NCI-H187 treated with DMSO at 0.1 percent for 48 hours (cell line): Measurements from ENCODE around the gene TMEM247.
A peak's percentile ranks its signal among the peaks of the same experiment; 100 is the strongest.
"Not testable (repeated sequence)": the region's sequence is repeated elsewhere in the genome, so short reads cannot be mapped to it uniquely, and the experiment has no call there.

Source experiments
- DNase-seq: peaks from one replicate; lab custom pipeline; 2025; lab: John Stamatoyannopoulos, UW

TMEM247 gene

DNA sequence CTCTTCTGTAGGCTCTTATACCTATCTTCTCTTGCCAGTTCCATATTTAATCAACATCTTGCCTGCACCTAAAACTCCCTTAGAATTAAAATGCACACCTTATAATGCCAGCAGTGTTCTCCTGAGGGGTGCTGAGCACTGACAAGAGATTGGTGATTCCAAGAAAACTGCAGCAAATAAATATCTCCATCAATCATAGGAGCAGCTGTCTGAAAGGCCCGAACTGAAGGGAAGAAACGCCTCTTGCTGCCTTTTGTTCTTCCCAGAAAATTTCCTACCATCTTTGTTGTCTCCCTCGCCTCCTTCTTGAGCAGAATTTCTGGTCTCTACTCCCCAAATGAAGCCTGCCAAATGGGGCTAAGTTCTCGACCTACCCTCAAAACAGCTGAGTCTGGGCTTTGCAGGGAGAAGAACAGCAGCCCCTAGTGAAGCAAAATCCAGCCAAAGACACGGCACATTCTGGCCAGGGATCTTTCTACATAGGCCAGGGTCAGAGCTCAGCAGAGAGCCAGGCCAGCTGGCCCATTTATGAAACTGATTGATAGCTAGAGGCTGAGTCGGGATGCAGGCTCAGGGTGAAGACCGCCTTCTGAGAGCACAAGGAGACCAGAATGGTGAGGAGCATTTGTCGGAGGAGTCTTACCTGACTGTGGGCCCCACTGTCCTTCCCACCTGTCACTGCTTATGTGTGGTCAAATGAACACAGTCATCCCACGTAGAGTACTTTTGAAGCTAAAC, 20.4 kb upstream of the TMEM247 start:
- DNase-seq: no peak

DNA sequence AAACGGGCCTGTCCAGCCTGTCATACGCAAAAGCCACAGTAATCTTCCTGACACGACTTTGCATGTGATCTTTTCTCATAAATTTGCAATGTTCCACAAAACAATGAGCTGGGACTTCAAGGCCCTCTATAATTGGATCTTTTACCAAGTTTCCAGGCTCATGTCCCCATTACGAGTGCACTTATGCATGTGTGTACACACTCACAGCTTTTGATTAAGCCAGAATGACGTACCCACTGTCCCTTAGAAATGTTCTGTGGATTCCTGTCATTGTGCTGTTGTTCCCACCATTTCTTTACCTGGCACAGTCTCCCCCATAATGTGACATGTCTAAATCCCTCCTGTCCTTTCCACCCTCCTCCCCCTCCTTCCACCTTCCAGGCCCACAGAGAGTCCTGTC, 19.7 kb upstream of the TMEM247 start:
- no peak for DNase-seq

DNA sequence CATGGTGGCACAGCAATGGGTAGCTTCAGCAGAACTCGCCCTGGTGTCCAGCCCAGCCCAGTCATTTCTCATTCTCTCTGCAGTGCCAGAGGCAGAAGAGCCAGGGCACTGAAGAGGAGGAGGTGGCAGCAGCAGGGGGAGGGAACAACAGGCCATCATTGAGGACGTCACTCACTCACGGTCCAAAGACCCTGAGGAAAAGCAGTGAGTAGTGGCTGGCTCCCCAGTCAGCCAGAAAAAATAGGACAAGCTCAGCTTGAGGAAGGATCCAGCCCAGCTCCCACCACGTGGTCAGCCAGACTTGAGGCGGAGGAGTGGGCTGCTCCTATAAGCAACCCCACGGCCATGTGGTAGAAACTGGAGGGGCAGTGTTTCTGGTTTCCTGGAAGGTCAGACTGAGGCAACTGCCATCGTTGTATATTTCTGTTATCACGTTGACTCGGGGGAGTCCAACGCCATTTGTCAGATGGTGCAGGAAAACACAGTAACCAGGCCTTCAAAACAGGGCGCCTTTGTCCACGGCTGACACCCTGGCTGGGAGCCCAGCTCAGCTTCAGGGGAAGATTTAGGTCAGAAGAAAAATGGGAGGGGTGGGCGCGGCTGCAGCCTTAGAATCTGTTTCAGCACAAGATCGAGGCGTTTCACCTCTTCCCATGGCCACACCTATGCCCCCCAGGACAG, 19.0 kb upstream of the TMEM247 start:
- DNase-seq: no peak

DNA sequence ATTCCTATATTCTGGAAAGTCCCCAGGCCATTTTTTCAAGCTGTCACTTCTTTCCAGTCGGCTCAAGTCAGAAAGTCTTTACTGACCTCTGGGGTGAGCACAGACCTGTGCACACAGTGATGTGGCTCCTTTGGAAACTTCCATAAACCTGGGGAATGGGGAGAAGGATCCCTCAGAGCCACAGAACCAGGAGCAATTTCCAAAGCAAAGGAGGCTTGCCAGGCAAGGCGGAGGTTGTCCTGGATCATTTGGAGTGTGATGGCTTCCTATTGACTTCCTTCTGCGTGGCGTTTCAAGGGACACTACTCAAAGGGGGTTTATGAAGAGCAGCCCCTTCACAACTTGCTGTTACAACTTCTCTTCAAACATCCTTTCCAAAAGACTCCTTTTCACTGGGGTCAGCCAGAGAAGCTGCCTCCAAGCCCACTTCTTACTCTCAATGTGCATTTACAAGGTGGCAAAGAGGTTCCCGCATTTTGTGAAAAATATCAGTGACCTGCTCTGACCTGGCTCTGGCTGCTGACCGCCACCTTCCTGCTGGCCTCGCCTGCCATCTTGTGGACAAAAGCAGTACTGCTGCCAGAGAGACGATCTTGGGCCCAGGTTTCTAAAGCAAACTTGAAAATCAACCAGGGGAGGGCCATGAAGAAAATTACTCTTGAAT, 18.2 kb upstream of the TMEM247 start:
- no peak for DNase-seq

DNA sequence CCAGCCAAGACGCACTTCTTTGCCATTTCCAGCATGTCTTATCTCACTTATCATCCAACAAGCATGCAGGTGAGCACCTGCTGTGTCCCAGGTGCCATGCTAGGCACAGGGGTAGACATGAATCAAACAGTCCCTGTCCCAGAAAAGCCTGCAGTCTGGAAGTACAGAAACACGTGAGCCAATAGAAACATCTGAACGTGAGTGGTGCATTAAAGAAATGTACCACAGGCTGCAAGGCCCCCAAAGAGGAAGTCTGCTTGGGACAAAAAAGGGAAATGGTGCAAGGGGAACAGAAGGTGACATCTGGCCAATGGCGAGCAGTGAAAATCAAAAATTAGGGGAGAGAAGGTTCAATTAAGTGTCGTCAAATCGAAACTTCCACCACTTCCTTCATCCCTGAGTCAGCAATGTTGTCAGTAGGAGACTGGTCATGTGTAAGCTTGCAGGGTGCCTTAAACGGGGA, 17.6 kb upstream of the TMEM247 start:
- no peak for DNase-seq

DNA sequence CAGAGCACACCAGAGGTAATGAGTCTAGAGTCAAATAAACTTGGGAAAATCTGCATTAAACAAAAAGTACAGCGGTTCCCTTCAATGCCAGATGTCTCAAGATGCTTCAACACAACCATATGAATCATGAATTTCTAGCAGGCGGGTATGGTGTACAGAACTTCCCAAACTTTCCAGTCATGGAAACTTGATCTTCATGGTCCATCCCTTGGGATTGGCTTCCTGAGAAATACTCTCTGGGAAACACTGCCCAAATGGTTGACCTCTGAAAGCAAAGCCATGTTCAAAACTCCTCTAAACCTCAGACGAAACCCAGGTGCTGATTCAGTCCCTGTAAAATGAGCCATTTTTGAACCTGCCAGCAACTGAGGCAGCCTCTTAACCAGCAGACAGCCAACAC, 16.4 kb upstream of the TMEM247 start:
- no peak for DNase-seq

DNA sequence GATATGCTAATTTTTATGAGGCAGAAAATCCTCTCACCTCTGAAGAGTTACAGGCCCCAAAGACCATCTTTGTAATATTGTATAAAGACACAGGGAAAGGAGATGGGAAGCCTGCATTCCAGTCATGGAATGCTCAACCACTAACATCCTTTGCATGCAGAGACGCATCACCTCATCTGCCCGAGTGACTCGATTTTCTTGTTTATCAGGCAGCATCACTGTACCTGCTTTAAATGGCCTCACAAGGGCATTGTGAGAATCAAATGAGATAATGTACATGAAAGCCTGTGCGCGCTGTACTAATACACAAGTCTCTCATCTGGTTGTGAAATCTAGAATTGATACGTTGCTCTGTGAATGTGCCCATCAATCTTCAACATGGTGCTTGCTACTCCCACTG, 10.2 kb upstream of the TMEM247 start:
- no peak for DNase-seq

DNA sequence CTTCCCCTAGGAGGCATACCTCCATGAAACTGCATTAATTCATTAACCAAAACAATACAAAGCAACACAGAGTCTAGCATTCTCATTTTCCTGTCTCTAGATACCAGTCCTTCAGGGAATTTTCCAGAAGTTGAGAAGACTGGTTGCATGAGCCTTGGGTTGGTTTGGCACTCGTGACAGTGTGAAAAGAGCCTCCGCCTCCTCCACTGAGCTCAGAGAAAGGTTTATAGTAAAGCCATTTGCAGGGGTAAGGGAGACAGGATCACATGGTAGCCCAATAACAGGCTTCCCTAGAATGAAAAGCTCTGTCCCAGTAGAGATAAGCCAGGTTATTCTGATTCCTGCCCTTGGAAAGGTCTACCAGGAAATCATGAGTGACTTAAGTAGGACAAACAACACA, 9.7 kb upstream of the TMEM247 start:
- no peak for DNase-seq

DNA sequence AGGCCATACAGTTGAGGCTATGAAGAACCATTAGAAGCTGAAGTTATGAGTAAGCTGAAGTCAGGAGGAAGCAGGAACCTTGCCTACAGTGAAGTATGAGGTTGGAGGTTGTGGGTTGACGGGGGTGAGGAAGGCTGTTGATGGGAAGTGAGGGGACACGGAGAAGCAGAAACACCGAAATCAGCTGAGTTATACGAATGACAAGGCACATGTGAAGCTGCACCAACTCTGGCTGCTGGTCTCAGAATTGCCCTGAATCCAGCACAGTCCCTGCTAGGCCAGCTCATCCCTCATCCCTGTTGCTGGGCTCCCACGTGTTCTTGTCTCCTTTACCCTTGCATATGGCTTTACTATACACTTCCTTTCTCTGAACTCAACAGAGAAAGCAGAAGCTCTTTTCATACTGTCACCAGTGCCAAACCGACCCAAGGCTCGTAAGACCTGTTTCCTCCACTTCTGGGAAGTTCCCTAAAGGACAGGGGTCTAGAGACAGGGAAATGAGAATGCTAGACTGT, 9.2 kb upstream of the TMEM247 start:
- no peak for DNase-seq

DNA sequence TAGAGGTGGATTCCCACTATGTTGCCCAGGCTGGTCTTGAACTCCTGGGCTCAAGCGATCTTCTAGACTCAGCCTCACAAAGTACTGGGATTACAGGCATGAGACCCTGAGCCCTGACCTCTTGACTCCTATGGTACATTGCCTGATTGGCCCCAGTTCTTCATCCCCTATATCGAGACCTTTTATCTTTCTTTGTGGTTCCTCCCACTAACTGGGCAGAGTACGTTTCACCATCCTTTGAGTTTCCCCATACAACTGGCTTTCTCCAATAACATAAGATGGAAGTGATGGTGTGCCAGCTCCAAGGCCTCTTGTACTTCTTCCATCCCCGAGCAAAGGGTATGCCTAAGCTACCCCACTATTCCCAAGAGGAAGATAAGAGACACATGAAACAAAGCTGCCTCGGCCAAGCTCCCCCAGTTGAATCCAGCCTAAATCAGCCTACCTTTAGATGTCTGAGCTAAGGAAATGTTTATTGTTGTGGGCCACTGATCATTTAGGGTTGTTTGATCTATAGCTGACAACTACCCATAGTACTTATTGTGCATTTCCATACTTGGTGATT, 8.3 kb upstream of the TMEM247 start:
- no peak for DNase-seq

DNA sequence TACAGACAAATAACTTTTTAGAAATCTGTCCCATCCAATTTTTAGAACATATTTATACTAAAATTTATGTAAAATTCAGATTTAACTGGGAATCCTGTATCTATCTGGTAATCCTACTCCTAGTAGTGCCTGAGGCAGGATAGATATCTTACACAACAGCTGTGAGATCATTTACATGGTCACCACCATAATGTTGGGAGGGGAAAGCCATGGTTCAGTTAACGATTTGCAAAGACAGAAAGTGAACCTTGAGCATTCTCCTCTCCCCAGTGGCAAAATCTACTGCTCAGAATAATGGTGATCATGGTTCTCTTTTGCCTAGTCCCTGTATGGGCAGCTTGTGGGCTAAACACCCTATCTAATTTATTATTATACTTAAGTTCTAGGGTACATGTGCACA, 7.7 kb upstream of the TMEM247 start:
- no peak for DNase-seq

DNA sequence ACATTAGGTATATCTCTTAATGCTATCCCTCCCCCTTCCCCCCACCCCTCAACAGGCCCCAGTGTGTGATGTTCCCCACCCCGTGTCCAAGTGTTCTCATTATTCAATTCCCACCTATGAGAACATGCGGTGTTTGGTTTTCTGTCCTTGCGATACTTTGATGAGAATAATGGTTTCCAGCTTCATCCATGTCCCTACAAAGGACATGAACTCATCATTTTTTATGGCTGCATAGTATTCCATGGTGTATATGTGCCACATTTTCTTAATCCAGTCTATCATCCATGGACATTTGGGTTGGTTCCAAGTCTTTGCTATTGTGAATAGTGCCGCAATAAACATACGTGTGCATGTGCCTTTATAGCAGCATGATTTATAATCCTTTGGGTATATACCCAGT, 7.2 kb upstream of the TMEM247 start:
- not testable (repeated sequence) for DNase-seq

DNA sequence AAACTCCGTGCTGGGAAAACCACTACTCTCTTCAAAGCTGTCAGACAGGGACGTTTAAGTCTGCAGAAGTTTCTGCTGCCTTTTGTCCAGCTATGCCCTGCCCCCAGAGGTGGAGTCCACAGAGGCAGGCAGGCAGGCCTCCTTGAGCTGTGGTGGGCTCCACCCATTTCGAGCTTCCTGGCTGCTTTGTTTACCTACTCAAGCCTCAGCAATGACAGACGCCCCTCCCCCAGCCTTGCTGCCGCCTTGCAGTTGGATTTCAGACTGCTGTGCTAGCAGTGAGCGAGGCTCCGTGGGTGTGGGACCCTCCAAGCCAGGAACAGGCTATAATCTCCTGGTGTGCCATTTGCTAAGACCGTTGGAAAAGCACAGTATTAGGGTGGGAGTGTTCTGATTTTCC, 1.9 kb upstream of the TMEM247 start:
- not testable (repeated sequence) for DNase-seq

DNA sequence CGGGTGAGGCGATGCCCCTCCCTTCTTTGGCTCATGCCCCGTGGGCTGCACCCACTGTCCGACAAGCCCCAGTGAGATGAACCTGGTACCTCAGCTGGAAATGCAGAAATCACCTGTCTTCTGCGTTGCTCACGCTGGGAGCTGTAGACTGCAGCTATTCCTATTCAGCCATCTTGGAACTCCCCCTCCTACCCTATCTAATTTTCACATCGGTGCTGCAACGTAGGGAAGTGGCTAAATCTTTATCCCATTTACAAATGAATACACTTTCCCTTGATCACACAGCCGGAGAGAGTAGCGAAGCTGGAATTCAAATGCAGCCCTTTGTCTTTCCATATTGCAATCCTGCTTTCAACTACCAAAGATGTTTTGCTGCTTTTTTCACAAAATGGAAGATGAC, 1.4 kb upstream of the TMEM247 start:
- DNase-seq: no peak

DNA sequence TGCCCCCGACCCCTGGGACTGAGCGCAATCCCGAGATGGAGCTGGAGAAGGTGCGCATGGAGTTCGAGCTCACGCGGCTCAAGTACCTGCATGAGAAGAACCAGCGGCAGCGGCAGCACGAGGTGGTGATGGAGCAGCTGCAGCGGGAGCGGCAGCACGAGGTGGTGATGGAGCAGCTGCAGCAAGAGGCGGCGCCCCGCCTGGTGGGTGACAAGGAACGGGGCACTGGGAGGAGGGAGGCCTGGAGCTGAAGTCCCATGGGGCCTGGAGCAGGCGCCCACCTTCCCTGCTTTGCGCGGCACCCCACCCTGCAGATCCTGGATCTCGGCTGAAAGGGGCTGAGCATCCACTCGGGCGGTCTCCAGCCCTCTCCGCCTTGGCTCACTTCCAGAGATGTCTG, 1.2 kb downstream of the TMEM247 start:
- no peak for DNase-seq

DNA sequence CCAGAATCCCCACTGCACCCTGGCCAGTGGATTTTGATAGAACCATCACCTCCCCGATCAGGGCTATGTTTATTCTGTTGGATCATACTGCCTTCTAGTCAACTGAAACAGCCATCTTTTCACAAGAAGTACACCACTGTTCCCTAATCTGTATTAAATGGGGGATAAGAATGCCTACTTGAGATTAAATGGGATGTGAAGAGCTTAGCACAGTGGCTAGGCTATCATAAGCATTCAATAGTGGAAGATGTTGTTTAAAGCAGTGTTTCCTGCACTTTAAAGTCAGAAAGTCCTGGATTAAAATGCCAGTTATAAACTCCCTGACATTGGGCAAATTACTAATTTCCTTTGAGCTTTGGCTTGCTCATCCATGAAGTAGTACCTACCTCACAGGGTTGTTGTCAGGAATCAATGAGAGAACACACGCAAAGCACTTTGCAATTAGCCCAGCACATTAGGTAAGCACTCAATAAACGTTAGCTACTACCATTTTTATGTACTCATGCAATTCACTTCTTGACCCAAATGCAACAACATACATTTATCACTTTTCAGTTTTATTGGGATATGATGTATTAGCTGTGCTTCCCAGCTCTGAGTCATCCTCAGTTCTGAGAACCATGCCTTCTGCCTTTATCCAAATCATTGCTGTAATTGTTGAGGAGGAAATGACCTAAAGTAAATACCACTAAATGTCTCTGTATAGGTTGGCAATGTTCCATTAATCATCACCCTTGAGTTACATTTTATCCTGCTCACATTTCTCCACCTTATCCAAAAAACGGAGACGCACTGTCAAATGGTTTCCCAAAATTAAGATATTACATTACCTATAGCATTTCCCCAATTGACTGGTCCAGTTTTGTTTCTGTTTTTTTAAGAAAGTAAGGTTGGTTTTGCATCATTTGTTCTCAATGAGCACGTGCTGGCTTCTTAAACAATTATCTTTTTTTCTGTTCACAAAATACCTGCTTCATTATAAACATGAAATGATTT, 2.1 kb downstream of the TMEM247 start:
- DNase-seq: peak; percentile 29

DNA sequence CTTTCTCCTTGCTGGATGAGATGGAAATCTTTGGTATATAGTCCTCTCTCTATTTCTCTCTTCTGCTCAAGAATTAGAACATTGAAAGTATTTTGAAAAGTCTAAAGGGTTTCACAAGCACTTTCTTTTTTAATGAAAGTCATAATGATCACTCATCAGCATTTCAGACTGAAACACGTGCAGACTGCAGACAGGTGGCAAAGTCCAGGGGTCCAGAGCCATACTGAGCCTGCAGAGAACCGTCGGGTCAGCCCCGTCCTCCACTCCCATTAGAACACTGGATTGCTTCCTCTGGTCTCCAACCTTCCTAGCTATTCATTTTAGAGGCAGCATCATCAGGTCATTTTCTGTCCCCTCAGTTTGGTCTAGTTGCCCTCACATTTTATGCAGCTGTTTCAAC, 3.1 kb downstream of the TMEM247 start:
- DNase-seq: no peak

DNA sequence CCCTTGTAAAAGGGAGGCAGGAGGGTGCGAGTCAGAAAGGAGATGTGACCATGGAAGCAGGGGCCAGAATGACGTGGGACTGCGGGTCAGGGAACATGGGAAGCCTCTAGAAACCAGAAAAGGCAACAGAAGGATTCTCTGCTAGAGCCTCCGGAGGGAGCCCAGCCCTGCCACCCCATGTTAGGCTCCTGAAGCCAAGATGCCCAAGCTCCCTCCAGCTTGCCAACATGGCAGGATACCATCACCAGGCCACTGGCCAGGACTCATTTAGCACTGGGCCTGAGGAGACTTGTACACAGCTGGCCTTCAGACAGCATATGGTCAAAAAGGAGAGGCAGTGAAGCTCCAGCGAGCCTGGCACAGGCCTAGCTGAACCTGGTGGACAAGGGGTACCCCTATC, 5.6 kb downstream of the TMEM247 start:
- DNase-seq: no peak

DNA sequence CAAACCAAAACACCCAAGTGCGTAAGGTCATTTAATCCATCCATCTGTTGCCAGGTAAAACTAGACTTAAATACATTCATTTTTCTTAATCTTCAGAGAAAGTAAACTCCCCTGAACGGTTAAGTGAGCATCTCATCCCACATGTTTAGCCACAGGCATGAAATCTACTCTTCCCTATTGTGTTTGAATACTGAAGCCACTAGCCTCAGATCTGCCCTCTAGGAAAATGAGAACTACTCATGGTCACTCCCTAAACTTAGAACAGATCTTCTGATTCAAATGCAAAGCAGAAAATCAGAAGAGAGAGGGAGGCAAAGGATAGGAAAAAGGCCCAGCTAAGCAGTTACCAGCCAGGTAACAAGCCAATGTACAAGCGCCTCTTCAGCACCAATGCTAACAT, 7.1 kb downstream of the TMEM247 start:
- DNase-seq: no peak

DNA sequence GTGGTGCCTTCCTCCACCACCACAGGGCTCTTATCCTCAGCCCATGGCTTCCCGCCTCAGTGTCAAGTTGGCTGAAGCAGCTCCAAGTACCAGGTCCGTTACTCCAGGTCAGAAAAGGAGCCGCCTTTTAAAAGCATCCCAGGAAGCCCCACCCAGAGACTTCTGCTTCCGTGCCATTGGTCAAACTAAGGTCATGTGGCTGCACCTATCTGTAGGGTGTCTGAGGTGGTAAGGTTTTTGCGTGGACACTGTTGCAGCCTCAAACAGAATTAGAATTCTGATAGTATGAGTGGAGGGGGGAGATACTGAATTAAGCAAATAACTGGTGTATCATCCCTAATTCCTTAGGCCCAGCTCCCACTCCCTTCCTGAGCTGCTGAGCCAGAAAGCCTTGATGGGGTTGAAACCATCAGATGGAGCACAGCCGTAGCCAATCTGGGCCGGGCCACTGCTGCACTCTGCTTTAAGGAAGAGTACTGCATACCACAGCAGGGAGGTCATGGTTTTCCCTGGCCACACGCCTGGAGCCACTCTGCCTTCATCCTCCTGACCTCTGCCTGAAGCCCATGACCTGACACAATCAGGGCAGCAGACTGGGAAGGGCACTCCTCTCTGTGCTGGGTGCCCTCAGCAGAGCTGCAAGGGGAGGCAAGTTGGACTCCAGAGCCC, 8.4 kb downstream of the TMEM247 start:
- no peak for DNase-seq

DNA sequence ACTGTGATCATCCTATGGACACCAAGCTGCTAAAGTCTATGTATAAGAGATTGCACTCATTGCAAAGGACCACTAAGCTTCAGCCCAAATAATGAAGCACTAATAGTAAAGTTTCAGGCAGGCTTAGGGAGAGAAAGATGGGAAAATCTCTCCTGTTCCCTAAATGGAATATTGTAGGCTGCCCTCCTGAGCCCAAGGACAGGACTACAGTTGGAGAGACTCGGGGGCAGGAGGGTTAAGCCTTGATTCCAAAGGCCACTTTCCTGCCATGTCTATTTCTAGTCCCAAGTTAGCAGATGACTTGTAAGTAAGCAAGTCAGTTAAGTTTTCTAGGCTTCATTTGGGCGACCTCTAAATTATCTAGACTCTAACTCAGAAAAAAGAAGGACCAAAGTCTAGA, 9.0 kb downstream of the TMEM247 start:
- DNase-seq: no peak
